HG03432 (cell line): Measurements from ENCODE around the gene PRKAR1B.

Experiments
- ATAC-seq: cut with Tn5 transposase; IDR thresholded peaks from one replicate; pipeline ENCODE4 v1.9.1; 2021; ENCODE audit warnings: mild to moderate bottlenecking, moderate library complexity; ENCODE audit not compliant: unreplicated experiment

The PRKAR1B gene

GRCh38 chr7:594212-594913, 132.7 kb downstream of the PRKAR1B start:
- no peak for ATAC-seq

GRCh38 chr7:593324-594115, 133.6 kb downstream of the PRKAR1B start:
- ATAC-seq, result no peak

GRCh38 chr7:591856-592628, 135.0 kb downstream of the PRKAR1B start:
- ATAC-seq, result no peak

GRCh38 chr7:590731-591551, 136.1 kb downstream of the PRKAR1B start:
- no peak for ATAC-seq

- no peak for ATAC-seq
These were observed 137.1 kb downstream of the PRKAR1B start for GRCh38 chr7:589781-590575.

GRCh38 chr7:587767-588166, 139.3 kb downstream of the PRKAR1B start:
- ATAC-seq, result no peak

- no peak for ATAC-seq
These were observed 140.6 kb downstream of the PRKAR1B start for GRCh38 chr7:586494-586893.

- peak; percentile 23 for ATAC-seq
These were observed 141.2 kb downstream of the PRKAR1B start for GRCh38 chr7:585873-586272.

GRCh38 chr7:585229-585711, 141.8 kb downstream of the PRKAR1B start:
- ATAC-seq, result peak; percentile 74

GRCh38 chr7:584820-585219, 142.3 kb downstream of the PRKAR1B start:
- ATAC-seq, result no peak

GRCh38 chr7:584122-584465, 143.0 kb downstream of the PRKAR1B start:
- ATAC-seq, result no peak

GRCh38 chr7:583410-584121, 143.5 kb downstream of the PRKAR1B start:
- no peak for ATAC-seq

- no peak for ATAC-seq
These were observed 144.2 kb downstream of the PRKAR1B start for GRCh38 chr7:582931-583330.

- no peak for ATAC-seq
These were observed 144.8 kb downstream of the PRKAR1B start for GRCh38 chr7:582081-582835.

- ATAC-seq, result no peak
These were observed 148.7 kb downstream of the PRKAR1B start for GRCh38 chr7:578386-578785.

GRCh38 chr7:577741-578370, 149.2 kb downstream of the PRKAR1B start:
- no peak for ATAC-seq

- ATAC-seq, result no peak
These were observed 149.8 kb downstream of the PRKAR1B start for GRCh38 chr7:577278-577665.
